NB4 (cell line): ENCODE data around the gene GNG2.

Experiments used
- DNase-seq: peaks from one replicate; pipeline ENCODE4 v3.0.0; 2010; ENCODE audit warnings: low read depth
- H3K4me3 ChIP-seq: one replicate; pipeline ENCODE4 v1.5.1; 2011; ENCODE audit warnings: mild to moderate bottlenecking, low read depth, low read length, moderate library complexity
- MYC ChIP-seq: IDR thresholded peaks from 2 replicates; pipeline ENCODE4 v1.6.1; 2011; ENCODE audit warnings: low read depth, low read length
- POLR2A ChIP-seq: IDR thresholded peaks from 2 replicates; pipeline ENCODE4 v1.6.1; 2011; ENCODE audit warnings: mild to moderate bottlenecking; ENCODE audit not compliant: insufficient read length; ENCODE audit errors: extremely low read depth
- TF ChIP-seq, protein P1 (sequence below): IDR thresholded peaks from 2 replicates; pipeline ENCODE4 v1.6.1; 2011; ENCODE audit warnings: low read depth, low read length
- TF ChIP-seq, protein P2 (sequence below): IDR thresholded peaks from one replicate; pipeline ENCODE4 v1.5.1; 2012; ENCODE audit warnings: low read depth, low read length

Gene GNG2

DNA sequence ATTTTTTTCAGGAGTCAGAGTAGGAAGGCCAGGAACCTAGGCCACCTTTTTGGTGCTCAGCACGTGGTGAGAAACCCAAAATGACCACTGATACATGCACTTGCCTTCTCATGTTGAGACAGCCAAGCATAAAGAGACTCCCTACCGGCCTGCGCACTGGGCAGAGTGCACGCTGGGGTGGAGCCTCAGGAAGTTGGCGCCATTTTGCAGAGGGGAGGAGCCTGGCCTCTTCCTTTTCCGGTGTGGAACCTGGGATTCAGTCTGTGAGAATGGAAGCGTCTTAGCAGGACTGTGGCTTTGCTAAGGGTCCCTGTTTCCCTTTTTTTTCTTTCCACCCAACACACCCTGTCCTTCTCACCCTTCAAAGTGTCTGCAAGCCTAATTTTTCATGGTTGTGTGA, 66.0 kb downstream of the GNG2 start:
- TF ChIP-seq POLR2A = no peak
- DNase-seq = no peak
- H3K4me3 ChIP-seq = no peak overlapping the region

DNA sequence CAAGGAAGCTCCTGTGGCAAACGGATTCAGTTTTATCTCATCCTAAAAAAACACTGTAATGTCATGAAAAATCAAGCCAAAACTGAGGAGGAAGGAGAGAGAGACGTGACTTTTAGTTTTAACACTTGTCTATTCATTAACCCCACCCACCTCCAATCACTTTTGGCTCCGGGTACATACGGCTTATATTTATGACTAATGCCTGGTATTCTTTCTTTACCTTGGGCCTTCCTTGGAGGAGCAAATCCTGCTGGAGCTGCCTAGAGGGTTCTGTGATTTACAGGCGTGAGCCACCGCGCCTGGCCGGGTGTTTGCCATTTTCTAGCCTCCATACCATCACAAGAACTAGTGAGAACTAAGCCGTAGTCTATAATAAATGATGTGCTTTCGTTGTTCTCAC, 68.2 kb downstream of the GNG2 start:
- no peak overlapping the region for H3K4me3 ChIP-seq
- DNase-seq = no peak
- TF ChIP-seq POLR2A = no peak
- TF ChIP-seq, protein P1, sequence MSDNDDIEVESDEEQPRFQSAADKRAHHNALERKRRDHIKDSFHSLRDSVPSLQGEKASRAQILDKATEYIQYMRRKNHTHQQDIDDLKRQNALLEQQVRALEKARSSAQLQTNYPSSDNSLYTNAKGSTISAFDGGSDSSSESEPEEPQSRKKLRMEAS = no peak
- TF ChIP-seq, protein P2, sequence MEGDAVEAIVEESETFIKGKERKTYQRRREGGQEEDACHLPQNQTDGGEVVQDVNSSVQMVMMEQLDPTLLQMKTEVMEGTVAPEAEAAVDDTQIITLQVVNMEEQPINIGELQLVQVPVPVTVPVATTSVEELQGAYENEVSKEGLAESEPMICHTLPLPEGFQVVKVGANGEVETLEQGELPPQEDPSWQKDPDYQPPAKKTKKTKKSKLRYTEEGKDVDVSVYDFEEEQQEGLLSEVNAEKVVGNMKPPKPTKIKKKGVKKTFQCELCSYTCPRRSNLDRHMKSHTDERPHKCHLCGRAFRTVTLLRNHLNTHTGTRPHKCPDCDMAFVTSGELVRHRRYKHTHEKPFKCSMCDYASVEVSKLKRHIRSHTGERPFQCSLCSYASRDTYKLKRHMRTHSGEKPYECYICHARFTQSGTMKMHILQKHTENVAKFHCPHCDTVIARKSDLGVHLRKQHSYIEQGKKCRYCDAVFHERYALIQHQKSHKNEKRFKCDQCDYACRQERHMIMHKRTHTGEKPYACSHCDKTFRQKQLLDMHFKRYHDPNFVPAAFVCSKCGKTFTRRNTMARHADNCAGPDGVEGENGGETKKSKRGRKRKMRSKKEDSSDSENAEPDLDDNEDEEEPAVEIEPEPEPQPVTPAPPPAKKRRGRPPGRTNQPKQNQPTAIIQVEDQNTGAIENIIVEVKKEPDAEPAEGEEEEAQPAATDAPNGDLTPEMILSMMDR = no peak
- TF ChIP-seq MYC = no peak

DNA sequence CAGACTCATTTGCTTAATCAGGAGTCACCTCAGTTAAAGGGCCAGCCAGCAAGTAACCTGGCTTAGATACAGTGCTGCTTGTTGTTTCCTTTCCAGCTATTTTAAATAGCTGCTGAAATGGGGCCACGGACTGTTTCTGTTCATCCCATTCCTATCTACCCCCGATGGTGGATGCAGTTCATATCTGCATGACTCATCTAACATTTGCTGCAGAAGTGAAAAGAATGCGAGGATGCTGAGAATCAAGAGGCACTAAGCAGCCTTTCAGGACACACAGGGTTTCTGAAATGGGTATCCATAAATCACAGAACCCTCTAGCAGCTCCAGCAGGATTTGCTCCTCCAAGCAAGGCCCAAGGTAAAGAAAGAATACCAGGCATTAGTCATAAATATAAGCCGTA, 68.8 kb downstream of the GNG2 start:
- no peak overlapping the region for H3K4me3 ChIP-seq
- TF ChIP-seq MYC (no peak), POLR2A (no peak)
- TF ChIP-seq, protein P1 = no peak
- TF ChIP-seq, protein P2 = no peak
- DNase-seq = no peak

DNA sequence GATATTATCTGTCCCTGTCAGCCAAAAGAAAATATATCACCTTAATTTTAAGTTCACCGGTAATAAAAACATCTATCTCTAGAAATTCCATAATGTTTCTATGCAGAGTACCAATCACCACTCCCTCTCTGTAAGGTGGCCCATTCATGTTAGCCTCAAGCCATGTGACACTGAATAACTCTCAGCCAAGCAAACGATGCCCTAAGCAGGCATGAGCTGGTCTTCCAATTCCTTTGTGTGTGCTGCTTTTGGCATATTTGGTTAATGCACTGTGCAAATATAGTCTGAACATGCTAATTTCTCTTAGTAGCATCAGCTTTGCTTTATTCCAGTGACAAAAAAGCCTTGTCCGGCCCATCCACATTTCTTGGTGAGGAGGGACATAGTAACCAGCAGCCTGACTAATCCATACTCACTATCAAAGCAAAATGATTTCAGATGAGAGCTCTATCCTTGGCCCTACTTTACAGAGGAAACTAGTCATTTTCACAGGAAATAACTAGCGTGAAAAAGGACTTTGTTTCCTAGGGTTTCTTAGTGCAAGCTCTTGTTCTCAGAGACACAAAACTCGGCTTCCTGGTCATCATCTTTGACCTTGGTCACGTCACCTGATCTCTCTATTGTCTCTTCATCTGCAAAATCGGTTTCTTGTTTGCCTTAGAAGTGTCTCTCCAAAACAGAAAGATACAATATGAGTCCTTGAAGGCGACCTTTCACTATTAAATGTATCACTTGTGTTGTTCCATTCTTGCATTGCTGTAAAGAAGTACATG, 69.7 kb downstream of the GNG2 start:
- no peak overlapping the region for H3K4me3 ChIP-seq
- TF ChIP-seq MYC (no peak), POLR2A (no peak)
- TF ChIP-seq, protein P1 = no peak
- DNase-seq = no peak

DNA sequence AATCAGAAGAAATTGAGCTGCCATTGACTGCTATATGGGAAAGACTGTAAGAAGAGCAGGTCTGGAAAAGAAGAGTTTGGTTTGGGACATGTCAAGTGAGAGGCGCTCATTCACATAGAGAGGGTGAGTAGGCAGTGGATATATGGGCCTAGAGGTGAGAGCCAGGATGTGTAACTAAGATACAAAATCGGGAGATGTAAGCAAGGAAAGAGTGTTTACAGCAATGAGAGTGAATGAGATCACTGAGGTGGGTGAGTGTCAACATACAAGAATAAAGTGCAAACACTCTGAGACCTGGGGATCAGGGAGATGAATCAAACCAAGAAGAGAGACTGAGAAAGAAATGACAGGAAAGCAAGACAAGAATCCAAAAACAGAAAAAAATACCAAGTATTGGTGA, 70.9 kb downstream of the GNG2 start:
- no peak for DNase-seq
- no peak overlapping the region for H3K4me3 ChIP-seq
- TF ChIP-seq MYC = no peak
- TF ChIP-seq, protein P2 = no peak
- TF ChIP-seq, protein P1 = no peak
- TF ChIP-seq POLR2A = no peak

DNA sequence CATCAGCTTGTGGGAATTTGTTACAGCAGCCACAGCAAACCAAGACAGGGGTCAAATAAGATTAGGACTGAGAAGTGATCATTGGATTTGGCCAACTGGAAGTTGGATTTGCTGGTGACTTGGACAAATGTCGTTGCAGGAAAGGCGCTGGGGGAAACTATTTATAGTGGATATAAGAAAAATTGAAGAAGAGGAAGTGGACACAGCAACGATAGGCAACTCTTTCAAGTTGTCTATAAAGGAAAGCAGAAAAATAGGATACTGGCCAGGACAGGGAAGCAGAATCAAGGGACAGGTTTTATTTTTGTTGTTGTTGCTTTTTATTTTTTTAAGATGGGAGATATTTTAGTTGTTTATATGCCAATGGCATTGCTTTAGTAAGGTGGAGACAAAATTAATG, 72.8 kb downstream of the GNG2 start:
- DNase-seq = no peak
- H3K4me3 ChIP-seq = no peak overlapping the region
- TF ChIP-seq POLR2A = no peak
- TF ChIP-seq, protein P1 = no peak
- TF ChIP-seq, protein P2 = no peak
- no peak for TF ChIP-seq MYC

DNA sequence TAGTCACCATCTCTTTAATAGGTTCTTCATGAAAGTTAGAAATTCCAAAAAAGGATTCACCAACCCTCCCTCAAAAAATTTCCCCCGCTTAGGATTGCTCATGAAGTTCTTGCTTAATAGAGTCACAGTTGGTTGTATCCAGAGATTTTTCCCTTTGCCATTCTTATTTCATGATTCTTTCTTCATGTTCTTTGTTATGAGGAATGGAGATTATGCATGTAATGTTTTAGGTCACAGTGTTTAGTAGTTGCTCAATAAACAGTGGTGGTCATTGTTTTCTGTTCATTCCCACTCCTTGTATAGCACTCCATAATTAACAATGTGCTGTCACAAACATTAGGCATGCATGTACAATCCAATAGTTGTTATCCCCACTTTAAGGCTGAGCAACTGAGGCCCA, 77.7 kb downstream of the GNG2 start:
- no peak for TF ChIP-seq POLR2A
- TF ChIP-seq, protein P1 = no peak
- TF ChIP-seq MYC = no peak
- TF ChIP-seq, protein P2 = no peak
- no peak overlapping the region for H3K4me3 ChIP-seq
- DNase-seq = no peak
